Inflammatory macrophage (primary cell): ENCODE measurements around the gene USF2.
"Not testable (repeated sequence)": the region's sequence is repeated elsewhere in the genome, so short reads cannot be mapped to it uniquely, and the experiment has no call there.

Experiments used
- DNase-seq, 2 donors: peaks; one replicate each; pipeline ENCODE4 v3.0.0-alpha.2; 2020 to 2022

The USF2 gene

GRCh38 chr19:35285465-35285864 is 16.7 kb downstream of the USF2 start:
- not testable (repeated sequence) for DNase-seq

GRCh38 chr19:35286101-35286500 is 17.3 kb downstream of the USF2 start:
- DNase-seq: peak in 1 of 2 donors; percentile 35

GRCh38 chr19:35287713-35288112 is 19.0 kb downstream of the USF2 start:
- no peak for DNase-seq

GRCh38 chr19:35288331-35288730 is 19.6 kb downstream of the USF2 start:
- DNase-seq: no peak

GRCh38 chr19:35288906-35289305 is 20.1 kb downstream of the USF2 start:
- DNase-seq: no peak

- DNase-seq: no peak
These were observed 21.8 kb downstream of the USF2 start for GRCh38 chr19:35290381-35291127.

- no peak for DNase-seq
These were observed 22.5 kb downstream of the USF2 start for GRCh38 chr19:35291259-35291658.

GRCh38 chr19:35291916-35292315 is 23.2 kb downstream of the USF2 start, which contains the start of gene MAG:
Gene MAG (plus strand): TSS chr19:35292161. CDS start chr19:35295409, 3,248 bp downstream.
- DNase-seq: no peak

GRCh38 chr19:35292421-35293362 is 23.9 kb downstream of the USF2 start:
- DNase-seq: no peak

- DNase-seq: no peak
These were observed 24.6 kb downstream of the USF2 start for GRCh38 chr19:35293363-35293739.

- no peak for DNase-seq
These were observed 25.0 kb downstream of the USF2 start for GRCh38 chr19:35293808-35294207.

- no peak for DNase-seq
These were observed 25.6 kb downstream of the USF2 start for GRCh38 chr19:35294328-35294727.

GRCh38 chr19:35294859-35295791 is 26.4 kb downstream of the USF2 start:
- no peak for DNase-seq

GRCh38 chr19:35295792-35296462 is 27.2 kb downstream of the USF2 start:
- no peak for DNase-seq

- DNase-seq: no peak
These were observed 28.1 kb downstream of the USF2 start for GRCh38 chr19:35296644-35297514.

- no peak for DNase-seq
These were observed 28.7 kb downstream of the USF2 start for GRCh38 chr19:35297515-35297848.

GRCh38 chr19:35297922-35298321 is 29.2 kb downstream of the USF2 start:
- DNase-seq: no peak

GRCh38 chr19:35298561-35298972 is 29.8 kb downstream of the USF2 start:
- no peak for DNase-seq

GRCh38 chr19:35299523-35300338 is 31.0 kb downstream of the USF2 start:
- no peak for DNase-seq

- DNase-seq: no peak
These were observed 31.5 kb downstream of the USF2 start for GRCh38 chr19:35300339-35300649.
